Neutrophil (primary cell): ENCODE measurements around the gene ADGRL3.

Experiments used
- H3K27ac ChIP-seq: fragments of 200-600 bp; sonication (generic); 2 replicates; pipeline ENCODE4 v1.5.1; 2016; ENCODE audit warnings: mild to moderate bottlenecking, moderate library complexity
- H3K27me3 ChIP-seq: fragments of 200-600 bp; sonication (generic); 2 replicates; pipeline ENCODE4 v1.6.0; 2016; ENCODE audit warnings: mild to moderate bottlenecking
- H3K36me3 ChIP-seq: fragments of 200-600 bp; sonication (generic); 2 replicates; pipeline ENCODE4 v1.5.1; 2017
- H3K4me1 ChIP-seq, 2 experiments: fragments of 200-600 bp in 1 of 2; sonication (generic) in 1 of 2; 1 replicate in 1 of 2; 2 replicates in 1 of 2; pipeline versions ENCODE4 v1.5.1 to v1.6.1; 2013 to 2016; ENCODE audit warnings: low read depth in 1 of 2, low read length in 1 of 2, mild to moderate bottlenecking in 1 of 2, moderate library complexity in 1 of 2; ENCODE audit not compliant: control insufficient read depth in 1 of 2, insufficient read depth in 1 of 2
- H3K4me3 ChIP-seq, 2 experiments: fragments of 200-600 bp in 1 of 2; sonication (generic) in 1 of 2; 1 replicate in 1 of 2; 2 replicates in 1 of 2; pipeline ENCODE4 v1.5.1; 2013 to 2016; ENCODE audit warnings: low read depth in 1 of 2, low read length in 1 of 2, mild to moderate bottlenecking in 1 of 2, moderate library complexity in 1 of 2
- H3K9me3 ChIP-seq: fragments of 200-600 bp; sonication (generic); 2 replicates; pipeline ENCODE4 v1.5.1; 2016
- TF ChIP-seq, protein P1 (sequence below): fragments of 200-600 bp; sonication (generic); IDR thresholded peaks from 2 replicates; pipeline ENCODE4 v1.5.1; 2016; ENCODE audit warnings: antibody characterized with exemption

Gene ADGRL3

DNA sequence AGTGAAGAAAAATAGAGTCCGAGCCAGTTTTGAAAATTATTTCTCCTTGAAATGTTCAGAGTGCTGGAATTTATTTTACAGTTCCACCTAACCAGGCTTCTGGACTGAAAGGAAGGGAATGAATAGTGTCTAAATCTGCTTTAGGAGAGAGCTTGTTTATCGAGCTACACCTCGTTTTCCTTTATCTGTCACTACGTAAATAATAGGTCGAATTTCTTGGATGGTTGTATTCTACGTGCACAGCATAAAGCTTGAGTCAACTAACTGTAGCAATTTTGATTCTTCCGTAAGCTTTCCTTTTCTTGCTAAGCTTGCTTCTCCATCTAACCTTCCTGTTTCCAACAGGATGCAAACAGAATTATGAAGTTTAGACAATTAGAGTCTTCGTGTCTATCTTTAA lies 48.6 kb downstream of the ADGRL3 start:
- TF ChIP-seq, protein P1, sequence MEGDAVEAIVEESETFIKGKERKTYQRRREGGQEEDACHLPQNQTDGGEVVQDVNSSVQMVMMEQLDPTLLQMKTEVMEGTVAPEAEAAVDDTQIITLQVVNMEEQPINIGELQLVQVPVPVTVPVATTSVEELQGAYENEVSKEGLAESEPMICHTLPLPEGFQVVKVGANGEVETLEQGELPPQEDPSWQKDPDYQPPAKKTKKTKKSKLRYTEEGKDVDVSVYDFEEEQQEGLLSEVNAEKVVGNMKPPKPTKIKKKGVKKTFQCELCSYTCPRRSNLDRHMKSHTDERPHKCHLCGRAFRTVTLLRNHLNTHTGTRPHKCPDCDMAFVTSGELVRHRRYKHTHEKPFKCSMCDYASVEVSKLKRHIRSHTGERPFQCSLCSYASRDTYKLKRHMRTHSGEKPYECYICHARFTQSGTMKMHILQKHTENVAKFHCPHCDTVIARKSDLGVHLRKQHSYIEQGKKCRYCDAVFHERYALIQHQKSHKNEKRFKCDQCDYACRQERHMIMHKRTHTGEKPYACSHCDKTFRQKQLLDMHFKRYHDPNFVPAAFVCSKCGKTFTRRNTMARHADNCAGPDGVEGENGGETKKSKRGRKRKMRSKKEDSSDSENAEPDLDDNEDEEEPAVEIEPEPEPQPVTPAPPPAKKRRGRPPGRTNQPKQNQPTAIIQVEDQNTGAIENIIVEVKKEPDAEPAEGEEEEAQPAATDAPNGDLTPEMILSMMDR, result no peak

GRCh38 chr4:61251129-61251528 lies 51.0 kb downstream of the ADGRL3 start:
- Histone ChIP-seq H3K4me3 (no peak overlapping the region), H3K9me3 (no peaks in the 10 kb centered on the region), H3K36me3 (no peaks in the 10 kb centered on the region), H3K4me1 (no peaks in the 10 kb centered on the region), H3K27ac (no peak overlapping the region), H3K27me3 (no peaks in the 10 kb centered on the region)
- TF ChIP-seq, protein P1, result no peak

More for the DNA sequence above, 48.6 kb downstream of the ADGRL3 start:
- H3K9me3 ChIP-seq, result no peaks in the 10 kb centered on the region
- no peaks in the 10 kb centered on the region for H3K27me3 ChIP-seq
- no peaks in the 10 kb centered on the region for H3K4me1 ChIP-seq
- no peak overlapping the region for H3K27ac ChIP-seq
- H3K4me3 ChIP-seq, result no peak overlapping the region
- no peaks in the 10 kb centered on the region for H3K36me3 ChIP-seq

- Histone ChIP-seq H3K36me3 (no peaks in the 10 kb centered on the region), H3K9me3 (no peaks in the 10 kb centered on the region), H3K4me1 (no peaks in the 10 kb centered on the region), H3K27ac (no peak overlapping the region), H3K27me3 (no peaks in the 10 kb centered on the region), H3K4me3 (no peak overlapping the region)
- TF ChIP-seq, protein P1, result no peak
Observed at GRCh38 chr4:61254406-61254805, 54.3 kb downstream of the ADGRL3 start.

GRCh38 chr4:61273233-61273632 lies 73.1 kb downstream of the ADGRL3 start:
- H3K27me3 ChIP-seq, result no peaks in the 10 kb centered on the region
- no peaks in the 10 kb centered on the region for H3K9me3 ChIP-seq
- TF ChIP-seq, protein P1, result no peak
- H3K27ac ChIP-seq, result no peak overlapping the region
- no peaks in the 10 kb centered on the region for H3K4me1 ChIP-seq
- no peaks in the 10 kb centered on the region for H3K36me3 ChIP-seq
- H3K4me3 ChIP-seq, result no peak overlapping the region

DNA sequence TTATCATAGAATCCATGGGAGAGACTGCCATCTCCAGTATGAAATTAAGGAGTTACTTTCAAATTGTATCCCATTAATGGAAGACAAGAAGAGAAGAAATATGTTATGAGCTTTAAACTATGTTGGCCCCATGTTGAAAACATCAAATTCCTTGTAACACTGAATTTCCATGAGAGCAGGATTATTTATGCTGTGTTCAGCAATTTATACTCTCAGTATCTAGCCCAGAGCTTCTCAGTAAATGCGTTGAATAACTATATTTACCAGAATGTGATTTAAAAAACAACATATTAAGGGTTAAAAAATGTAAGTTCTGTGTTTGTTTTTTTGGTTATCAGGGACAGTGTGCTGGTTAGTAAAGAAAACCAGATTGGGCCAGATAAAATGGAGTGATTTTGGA lies 74.2 kb downstream of the ADGRL3 start:
- TF ChIP-seq, protein P1, result no peak
- Histone ChIP-seq H3K9me3 (no peaks in the 10 kb centered on the region), H3K4me3 (no peak overlapping the region)

DNA sequence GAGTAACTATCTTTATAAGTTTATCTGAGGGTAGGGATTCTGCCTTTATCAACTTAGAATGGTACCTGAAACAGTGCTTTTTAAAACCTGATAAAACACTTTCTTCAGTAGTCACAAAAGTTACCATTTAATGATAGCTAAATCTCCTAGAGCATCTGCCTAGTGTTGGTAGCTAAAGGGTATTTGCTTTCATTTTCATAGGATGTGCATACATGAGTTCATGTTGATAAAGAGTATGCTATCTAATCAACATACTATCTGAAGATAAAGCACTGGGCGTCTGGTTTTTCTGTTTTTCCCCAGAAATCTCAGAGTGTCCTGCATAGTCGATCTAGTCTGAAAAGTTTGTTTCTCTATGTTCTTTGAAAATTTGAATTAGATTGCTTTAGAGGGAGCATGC lies 75.1 kb downstream of the ADGRL3 start:
- H3K4me1 ChIP-seq, result no peaks in the 10 kb centered on the region
- no peaks in the 10 kb centered on the region for H3K9me3 ChIP-seq
- H3K4me3 ChIP-seq, result no peak overlapping the region
- no peaks in the 10 kb centered on the region for H3K27me3 ChIP-seq
- TF ChIP-seq, protein P1, result no peak
- no peaks in the 10 kb centered on the region for H3K36me3 ChIP-seq
- no peak overlapping the region for H3K27ac ChIP-seq

More for the DNA sequence above, 74.2 kb downstream of the ADGRL3 start:
- no peaks in the 10 kb centered on the region for H3K4me1 ChIP-seq
- H3K36me3 ChIP-seq, result no peaks in the 10 kb centered on the region
- H3K27ac ChIP-seq, result no peak overlapping the region
- H3K27me3 ChIP-seq, result no peaks in the 10 kb centered on the region
